Activated B cell treated with CpG ODN at 0.5 μM for 24 hours (primary cell): ENCODE results near the gene MAP2K4. TPM values are rescaled to one million over a fixed set of nuclear protein-coding genes. Genes with fewer than 3 reads are reported as not detected.

Experiments used
- ATAC-seq: fragments of 200-7000 bp; cut with Tn5 transposase; one replicate; pipeline ENCODE4 v1.10.0; 2021; ENCODE audit warnings: low read depth, mild to moderate bottlenecking, moderate library complexity
- CTCF ChIA-PET: fragments of 350-600 bp; sonication (Branson Sonifier 250); formaldehyde crosslinking; loops from one replicate; lab custom pipeline; 2021; ENCODE audit warnings: antibody characterized with exemption; lab: Charles Lee
- POLR2A ChIA-PET: fragments of 350-600 bp; sonication (Branson Sonifier 250); formaldehyde crosslinking; loops from one replicate; lab custom pipeline; 2021; ENCODE audit warnings: antibody characterized with exemption; lab: Charles Lee
- DNase-seq: peaks from one replicate; pipeline ENCODE4 v3.0.0; 2022
- H3K27ac Mint-ChIP-seq: one replicate; pipeline ENCODE4 v1.8.0; 2020; ENCODE audit warnings: mixed read lengths
- H3K27me3 Mint-ChIP-seq: one replicate; pipeline ENCODE4 v1.8.0; 2021; ENCODE audit warnings: mixed read lengths
- H3K36me3 Mint-ChIP-seq: one replicate; pipeline ENCODE4 v1.8.0; 2021; ENCODE audit warnings: low read depth, mixed read lengths
- H3K4me1 Mint-ChIP-seq: one replicate; pipeline ENCODE4 v1.8.0; 2021; ENCODE audit warnings: mixed read lengths
- H3K4me3 Mint-ChIP-seq: one replicate; pipeline ENCODE4 v1.8.0; 2020; ENCODE audit warnings: mild to moderate bottlenecking, mixed read lengths
- H3K9me3 Mint-ChIP-seq: one replicate; pipeline ENCODE4 v1.8.0; 2020; ENCODE audit warnings: mixed read lengths
- intact Hi-C: fragments of 100-400 bp; cut with micrococcal nuclease; formaldehyde crosslinking; loops from one replicate; pipeline ENCODE4 v1.15.1; 2024
- total RNA-seq: library from RNA; stranded (reverse); gene quantifications from 2 replicates; pipeline ENCODE4 v1.2.3, GENCODE V29; 2022
- TF ChIP-seq, protein P1 (sequence below): fragments of 200-600 bp; IDR thresholded peaks from one replicate; pipeline ENCODE4 v1.8.0; 2022; ENCODE audit warnings: antibody characterized with exemption, mild to moderate bottlenecking

The MAP2K4 gene
- total RNA-seq, 1 donor from 2014 or later, result 32.9 TPM

DNA sequence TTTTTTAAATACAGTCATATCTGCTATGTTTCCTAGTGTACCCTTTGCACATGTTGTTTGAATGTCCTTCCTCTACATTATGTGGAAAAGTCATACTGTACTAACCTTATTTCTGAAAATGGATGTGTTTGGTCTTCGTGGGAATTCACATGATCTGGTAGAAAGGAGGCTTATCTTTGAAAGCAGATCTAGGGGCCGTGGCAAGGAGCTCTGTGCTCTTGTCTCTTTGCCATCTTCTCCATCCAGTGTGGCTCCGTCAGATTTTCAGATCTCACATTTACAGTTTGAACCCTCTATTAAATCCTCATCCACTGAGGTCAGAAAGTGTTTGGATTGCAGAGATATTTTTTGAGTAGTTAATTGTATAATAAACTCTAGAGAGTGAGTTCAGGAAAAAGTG lies 32.9 kb downstream of the MAP2K4 start:
- ATAC-seq (no peak), DNase-seq (no peak)
- no peaks in the 10 kb centered on the region for H3K27me3 Mint-ChIP-seq
- H3K4me1 Mint-ChIP-seq, result peaks cover 45% of the 10 kb centered on the region
- intact Hi-C loops, result no loop called here
- peaks cover 18% of the 10 kb centered on the region for H3K36me3 Mint-ChIP-seq
- no peaks in the 10 kb centered on the region for H3K9me3 Mint-ChIP-seq
- H3K4me3 Mint-ChIP-seq, result no peak overlapping the region
- CTCF ChIA-PET, result no interaction called here
- TF ChIP-seq, protein P1, sequence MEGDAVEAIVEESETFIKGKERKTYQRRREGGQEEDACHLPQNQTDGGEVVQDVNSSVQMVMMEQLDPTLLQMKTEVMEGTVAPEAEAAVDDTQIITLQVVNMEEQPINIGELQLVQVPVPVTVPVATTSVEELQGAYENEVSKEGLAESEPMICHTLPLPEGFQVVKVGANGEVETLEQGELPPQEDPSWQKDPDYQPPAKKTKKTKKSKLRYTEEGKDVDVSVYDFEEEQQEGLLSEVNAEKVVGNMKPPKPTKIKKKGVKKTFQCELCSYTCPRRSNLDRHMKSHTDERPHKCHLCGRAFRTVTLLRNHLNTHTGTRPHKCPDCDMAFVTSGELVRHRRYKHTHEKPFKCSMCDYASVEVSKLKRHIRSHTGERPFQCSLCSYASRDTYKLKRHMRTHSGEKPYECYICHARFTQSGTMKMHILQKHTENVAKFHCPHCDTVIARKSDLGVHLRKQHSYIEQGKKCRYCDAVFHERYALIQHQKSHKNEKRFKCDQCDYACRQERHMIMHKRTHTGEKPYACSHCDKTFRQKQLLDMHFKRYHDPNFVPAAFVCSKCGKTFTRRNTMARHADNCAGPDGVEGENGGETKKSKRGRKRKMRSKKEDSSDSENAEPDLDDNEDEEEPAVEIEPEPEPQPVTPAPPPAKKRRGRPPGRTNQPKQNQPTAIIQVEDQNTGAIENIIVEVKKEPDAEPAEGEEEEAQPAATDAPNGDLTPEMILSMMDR, result no peak
- POLR2A ChIA-PET, result no interaction called here
- H3K27ac Mint-ChIP-seq, result no peak overlapping the region

DNA sequence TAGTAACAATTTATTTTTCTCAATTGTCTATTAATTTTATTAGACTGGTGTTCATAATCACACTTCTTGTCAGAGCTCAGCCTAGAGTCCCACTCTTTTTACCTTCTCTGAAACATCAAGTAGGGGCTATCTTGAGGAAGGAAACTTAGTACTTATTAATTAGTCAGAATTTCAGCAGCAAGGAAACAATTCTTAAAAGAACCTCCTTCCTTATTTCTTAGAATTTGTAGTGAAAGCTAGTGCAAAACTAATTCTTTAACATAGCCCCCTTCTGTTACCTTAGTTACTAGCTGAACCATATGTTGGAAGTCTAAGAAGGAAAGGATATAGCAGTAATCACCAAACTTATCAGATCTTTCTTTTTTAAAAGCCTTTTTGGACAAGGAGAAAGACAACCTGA lies 35.2 kb downstream of the MAP2K4 start:
- no peak for ATAC-seq
- H3K27ac Mint-ChIP-seq, result no peak overlapping the region
- CTCF ChIA-PET, result no interaction called here
- DNase-seq, result no peak
- H3K27me3 Mint-ChIP-seq, result no peaks in the 10 kb centered on the region
- H3K4me3 Mint-ChIP-seq, result no peak overlapping the region
- H3K4me1 Mint-ChIP-seq, result peaks cover 31% of the 10 kb centered on the region
- intact Hi-C loops, result no loop called here
- no peaks in the 10 kb centered on the region for H3K9me3 Mint-ChIP-seq
- TF ChIP-seq, protein P1, result no peak
- peaks cover 32% of the 10 kb centered on the region for H3K36me3 Mint-ChIP-seq
- POLR2A ChIA-PET, result no interaction called here

DNA sequence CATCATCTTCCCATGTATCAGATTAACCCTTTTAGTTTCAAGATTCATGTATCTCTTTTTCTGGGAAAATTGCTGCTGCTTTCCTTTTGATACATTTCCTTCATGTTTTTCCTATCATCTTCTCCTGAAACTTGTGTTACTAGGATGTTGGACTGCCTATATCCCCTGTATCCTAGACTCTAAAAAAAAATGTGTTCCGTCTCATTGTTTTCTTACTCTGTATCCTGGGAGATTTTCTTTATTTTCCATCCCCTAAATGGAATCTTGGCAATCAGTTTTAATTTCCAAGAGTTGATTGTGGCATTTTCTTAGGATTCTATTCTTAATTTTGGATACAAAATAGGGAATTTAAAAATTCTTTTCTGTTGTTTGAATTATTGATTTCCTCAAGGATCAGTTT lies 36.8 kb downstream of the MAP2K4 start:
- intact Hi-C loops, result no loop called here
- no peaks in the 10 kb centered on the region for H3K27me3 Mint-ChIP-seq
- H3K9me3 Mint-ChIP-seq, result no peaks in the 10 kb centered on the region
- TF ChIP-seq, protein P1, result no peak
- peaks cover 23% of the 10 kb centered on the region for H3K4me1 Mint-ChIP-seq
- ChIA-PET POLR2A (no interaction called here), CTCF (no interaction called here)
- ATAC-seq (no peak), DNase-seq (no peak)
- no peak overlapping the region for H3K4me3 Mint-ChIP-seq
- no peak overlapping the region for H3K27ac Mint-ChIP-seq
- H3K36me3 Mint-ChIP-seq, result peaks cover 39% of the 10 kb centered on the region

DNA sequence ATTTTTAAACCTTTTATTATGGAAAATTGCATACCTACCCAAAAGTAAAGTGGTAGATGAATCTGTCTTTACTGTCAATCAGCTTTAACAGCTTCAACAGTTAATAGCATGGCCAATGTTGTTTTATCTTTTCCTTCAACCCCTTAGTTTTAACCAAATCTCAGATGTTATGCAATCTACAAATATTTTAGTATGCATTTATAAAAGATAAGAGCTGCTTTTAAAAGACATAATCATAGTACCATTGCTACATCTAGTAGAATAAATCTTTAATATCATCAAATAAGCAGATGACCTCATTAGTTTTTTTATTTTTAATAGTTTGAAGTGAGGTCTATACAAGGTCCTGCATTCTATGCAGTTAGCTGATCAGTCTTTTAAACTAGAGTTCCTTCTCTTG lies 37.9 kb downstream of the MAP2K4 start:
- TF ChIP-seq, protein P1, result no peak
- Mint-ChIP-seq H3K27me3 (no peaks in the 10 kb centered on the region), H3K4me1 (peaks cover 16% of the 10 kb centered on the region), H3K27ac (no peak overlapping the region), H3K4me3 (no peak overlapping the region), H3K36me3 (peaks cover 47% of the 10 kb centered on the region), H3K9me3 (no peaks in the 10 kb centered on the region)
- ChIA-PET POLR2A (no interaction called here), CTCF (no interaction called here)
- no peak for DNase-seq
- ATAC-seq, result no peak
- intact Hi-C loops, result no loop called here

DNA sequence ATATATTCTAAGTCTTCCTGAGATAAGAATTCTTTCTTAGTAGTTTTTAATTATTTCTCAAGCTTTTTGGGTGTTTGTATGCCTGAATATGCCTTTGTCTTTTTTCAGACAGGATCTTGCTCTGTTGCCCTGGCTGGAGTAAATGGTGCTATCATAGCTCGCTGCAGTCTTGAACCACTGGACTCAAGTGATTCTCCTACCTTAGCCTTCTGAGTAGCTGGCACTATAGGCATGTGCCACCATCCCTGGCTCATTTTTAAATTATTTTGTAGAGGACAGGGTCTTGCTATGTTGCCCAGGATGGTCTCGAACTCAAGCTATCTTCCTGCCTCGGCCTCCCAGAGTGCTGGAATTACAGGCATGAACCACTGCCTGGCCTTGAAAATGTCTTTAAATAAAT lies 41.6 kb downstream of the MAP2K4 start:
- Mint-ChIP-seq H3K27me3 (no peaks in the 10 kb centered on the region), H3K4me3 (no peak overlapping the region), H3K27ac (no peak overlapping the region), H3K36me3 (peaks cover 44% of the 10 kb centered on the region), H3K9me3 (no peaks in the 10 kb centered on the region), H3K4me1 (peaks cover 6% of the 10 kb centered on the region)
- POLR2A ChIA-PET, result no interaction called here
- TF ChIP-seq, protein P1, result no peak
- DNase-seq, result no peak
- no peak for ATAC-seq
- intact Hi-C loops, result no loop called here
- CTCF ChIA-PET, result no interaction called here
